ENCODE results near the gene FERMT1.

GRCh38 chr20:6053776-6054688 lies 68.8 kb downstream of the FERMT1 start, which contains the start of gene LRRN4:
- TF ChIP-seq POLR2A (IDR thresholded peaks at IDR 0.05): no peak
- no peak for TF ChIP-seq CTCF (IDR thresholded peaks at IDR 0.05)
